Breast epithelium (tissue), 4 donors: ENCODE data around the gene FUZ. TPM values are rescaled to one million over a fixed set of nuclear protein-coding genes. Genes with fewer than 3 reads are reported as not detected.
A peak's percentile ranks its signal among the peaks of the same experiment; 100 is the strongest.

ENCODE experiments used
- DNase-seq, 2 donors: peaks; one replicate each; pipeline ENCODE4 v3.0.0-alpha.2; 2019; ENCODE audit warnings: low spot score in 2 of 2
- H3K27ac ChIP-seq, 2 donors: fragments of 200-600 bp; sonication (generic) in 1 of 2; one replicate each; pipeline ENCODE4 v1.5.1; 2016 to 2019; ENCODE audit warnings: mild to moderate bottlenecking in 1 of 2
- H3K27me3 ChIP-seq, 2 donors: fragments of 200-600 bp; sonication (generic) in 1 of 2; one replicate each; pipeline versions ENCODE4 v1.5.1 to v1.6.0; 2017 to 2019; ENCODE audit warnings: control low read depth in 1 of 2, mild to moderate bottlenecking in 1 of 2
- H3K36me3 ChIP-seq: fragments of 200-600 bp; one replicate; pipeline ENCODE4 v1.5.1; 2019
- H3K4me1 ChIP-seq, 2 donors: fragments of 200-600 bp; sonication (generic); one replicate each; pipeline ENCODE4 v1.5.1; 2016 to 2019; ENCODE audit warnings: control low read depth in 1 of 2
- H3K4me3 ChIP-seq, 3 donors: fragments of 200-600 bp; sonication (generic); 1 replicate in 2 of 3; 2 replicates in 1 of 3; pipeline ENCODE4 v1.5.1; 2016 to 2019; ENCODE audit warnings: mild to moderate bottlenecking in 3 of 3, moderate library complexity in 2 of 3
- H3K9me3 ChIP-seq, 2 donors: fragments of 200-600 bp; sonication (generic) in 1 of 2; one replicate each; pipeline ENCODE4 v1.5.1; 2016 to 2019; ENCODE audit warnings: control low read depth in 1 of 2
- CTCF ChIP-seq, 3 donors: fragments of 450-650 bp; IDR thresholded peaks; one replicate each; pipeline ENCODE4 v1.5.1; 2016 to 2017; ENCODE audit warnings: antibody characterized with exemption in 3 of 3, mild to moderate bottlenecking in 3 of 3, moderate library complexity in 3 of 3
- POLR2A ChIP-seq: fragments of 450-650 bp; IDR thresholded peaks from one replicate; pipeline ENCODE4 v1.6.1; 2016; ENCODE audit warnings: antibody characterized with exemption, mild to moderate bottlenecking, moderate library complexity
- POLR2AphosphoS5 ChIP-seq, 3 donors: sonication (generic); formaldehyde crosslinking; IDR thresholded peaks; one replicate each; pipeline ENCODE4 v1.6.1; 2017; ENCODE audit warnings: antibody characterized with exemption in 3 of 3
- intact Hi-C: fragments of 100-400 bp; cut with DNase I; formaldehyde crosslinking; loops from one replicate; pipeline ENCODE4 v1.15.1; 2023; ENCODE audit warnings: low total_unique reads
- total RNA-seq, 3 donors: library from RNA; depleted of rRNA; stranded (reverse); fragments of >200 nt; gene quantifications; one replicate each; pipeline ENCODE4 v1.1.0, GENCODE V29; 2016

Gene FUZ
- total RNA-seq, 3 donors from 2014 or later: 13.0 to 27.4 (median 18.7) TPM

DNA sequence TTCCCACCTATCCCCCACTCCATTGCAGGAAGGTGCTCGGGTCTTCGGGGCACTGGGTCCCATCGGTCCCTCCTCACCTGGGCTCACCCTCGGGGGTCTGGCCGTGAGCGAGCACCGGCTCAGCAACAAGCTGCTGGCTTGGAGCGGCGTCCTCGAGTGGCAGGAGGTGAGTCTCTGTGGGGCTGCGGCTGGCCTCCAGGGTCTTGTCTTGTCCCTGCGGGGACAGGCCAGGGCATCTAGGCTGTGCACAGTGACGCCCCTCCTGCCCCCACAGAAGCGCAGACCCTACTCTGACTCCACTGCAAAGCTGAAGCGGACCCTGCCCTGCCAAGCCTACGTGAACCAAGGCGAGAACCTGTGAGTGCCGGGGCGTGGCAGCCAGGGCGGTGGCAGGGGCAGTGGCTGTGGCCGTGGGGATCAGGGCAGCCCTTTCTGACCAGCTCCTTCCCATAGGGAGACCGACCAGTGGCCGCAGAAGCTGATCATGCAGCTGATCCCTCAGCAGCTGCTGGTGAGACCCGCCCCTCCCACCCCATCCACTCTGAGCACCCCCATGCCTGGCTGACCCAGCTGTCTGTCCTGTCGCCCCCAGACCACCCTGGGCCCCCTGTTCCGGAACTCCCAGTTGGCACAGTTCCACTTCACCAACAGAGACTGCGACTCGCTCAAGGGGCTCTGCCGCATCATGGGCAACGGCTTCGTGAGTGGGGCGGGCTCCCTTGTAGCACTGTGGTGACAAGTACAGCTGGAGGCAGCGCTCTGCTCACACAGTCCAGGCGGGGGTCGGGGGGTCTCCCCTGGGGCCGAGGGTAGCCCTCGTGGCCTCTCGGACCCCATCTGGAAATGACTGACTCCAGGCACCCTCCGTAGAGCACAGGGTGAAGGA is 41.5 kb upstream of the FUZ start:
- intact Hi-C loops: no loop called here
- peak overlapping the region; percentile 45 to 50 for H3K27ac ChIP-seq

DNA sequence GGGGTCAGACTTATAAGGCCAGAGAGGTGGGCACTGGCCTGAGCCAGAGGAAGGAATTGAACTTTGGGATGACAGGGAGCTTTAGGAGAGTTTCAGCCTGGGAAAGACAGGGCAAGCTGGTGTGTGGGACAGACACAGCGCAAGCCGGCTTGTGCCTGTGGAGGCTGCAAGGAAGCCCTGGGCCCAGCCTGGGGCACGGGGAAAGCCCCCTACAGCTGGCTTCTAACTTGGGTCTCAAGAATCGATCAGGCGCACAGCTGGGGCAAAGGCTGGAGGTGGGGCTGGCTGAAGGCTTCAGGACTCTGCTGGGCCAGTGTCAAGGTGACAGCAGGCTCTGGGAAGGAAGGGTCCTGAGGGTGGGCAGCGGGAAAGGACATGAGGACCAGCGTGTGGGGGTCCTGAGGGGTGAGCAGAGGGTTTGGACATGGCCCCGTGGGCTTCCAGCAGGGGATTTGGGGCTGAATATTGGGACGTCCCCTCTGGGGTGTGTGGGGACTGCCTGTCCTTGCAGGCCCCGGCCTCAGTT is 40.8 kb upstream of the FUZ start:
- peaks cover 0 to 9% of the 10 kb centered on the region in 2 donors for H3K4me1 ChIP-seq
- TF ChIP-seq POLR2AphosphoS5 (IDR thresholded peaks at IDR 0.05) (no peak), POLR2A (no peak)
- H3K9me3 ChIP-seq: no peaks in the 10 kb centered on the region
- no peak overlapping the region for H3K4me3 ChIP-seq
- H3K27ac ChIP-seq: peak overlapping the region; percentile 45 to 50
- peaks cover 3% of the 10 kb centered on the region for H3K36me3 ChIP-seq
- no peaks in the 10 kb centered on the region for H3K27me3 ChIP-seq
- intact Hi-C loops: no loop called here
- no peak for DNase-seq

More for the DNA sequence above, 41.5 kb upstream of the FUZ start:
- Histone ChIP-seq H3K27me3 (no peaks in the 10 kb centered on the region), H3K9me3 (no peaks in the 10 kb centered on the region), H3K4me3 (no peak overlapping the region), H3K4me1 (peaks cover 0 to 9% of the 10 kb centered on the region in 2 donors), H3K36me3 (peaks cover 3% of the 10 kb centered on the region)
- TF ChIP-seq CTCF (IDR thresholded peaks at IDR 0.05) (no peak), POLR2AphosphoS5 (IDR thresholded peaks at IDR 0.05) (no peak), POLR2A (no peak)
- no peak for DNase-seq

DNA sequence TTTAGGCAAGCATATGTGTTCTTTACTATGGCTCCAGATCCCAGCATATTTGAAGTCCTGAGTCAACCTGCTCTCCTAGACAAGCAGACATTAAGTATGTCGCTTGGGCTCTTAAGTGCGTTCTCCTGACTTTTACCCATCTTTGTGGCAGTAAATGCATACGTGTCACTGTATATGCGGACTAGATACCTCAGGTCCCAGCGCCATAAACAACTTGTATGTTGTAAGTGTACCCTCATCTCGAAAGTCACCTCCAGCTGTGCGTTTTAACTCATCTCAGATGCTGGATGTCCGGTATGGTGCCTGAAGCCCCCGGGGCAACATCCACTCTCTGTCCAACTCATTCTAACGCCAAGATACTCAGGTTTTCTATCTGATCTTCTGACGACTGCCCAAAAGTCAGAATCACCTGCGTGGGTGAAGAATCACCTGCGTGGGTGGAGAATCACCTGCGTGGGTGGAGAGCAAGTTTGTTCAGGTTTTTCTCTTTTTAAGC is 39.6 kb upstream of the FUZ start:
- Histone ChIP-seq H3K9me3 (no peaks in the 10 kb centered on the region), H3K4me3 (peak overlapping the region; percentile 71 to 93 (median 83)), H3K4me1 (peaks cover 0 to 9% of the 10 kb centered on the region in 2 donors), H3K36me3 (no peaks in the 10 kb centered on the region), H3K27ac (no peak overlapping the region), H3K27me3 (no peaks in the 10 kb centered on the region)
- DNase-seq: no peak
- intact Hi-C loops: no loop called here
- TF ChIP-seq CTCF (IDR thresholded peaks at IDR 0.05) (no peak), POLR2A (no peak), POLR2AphosphoS5 (IDR thresholded peaks at IDR 0.05) (no peak)

DNA sequence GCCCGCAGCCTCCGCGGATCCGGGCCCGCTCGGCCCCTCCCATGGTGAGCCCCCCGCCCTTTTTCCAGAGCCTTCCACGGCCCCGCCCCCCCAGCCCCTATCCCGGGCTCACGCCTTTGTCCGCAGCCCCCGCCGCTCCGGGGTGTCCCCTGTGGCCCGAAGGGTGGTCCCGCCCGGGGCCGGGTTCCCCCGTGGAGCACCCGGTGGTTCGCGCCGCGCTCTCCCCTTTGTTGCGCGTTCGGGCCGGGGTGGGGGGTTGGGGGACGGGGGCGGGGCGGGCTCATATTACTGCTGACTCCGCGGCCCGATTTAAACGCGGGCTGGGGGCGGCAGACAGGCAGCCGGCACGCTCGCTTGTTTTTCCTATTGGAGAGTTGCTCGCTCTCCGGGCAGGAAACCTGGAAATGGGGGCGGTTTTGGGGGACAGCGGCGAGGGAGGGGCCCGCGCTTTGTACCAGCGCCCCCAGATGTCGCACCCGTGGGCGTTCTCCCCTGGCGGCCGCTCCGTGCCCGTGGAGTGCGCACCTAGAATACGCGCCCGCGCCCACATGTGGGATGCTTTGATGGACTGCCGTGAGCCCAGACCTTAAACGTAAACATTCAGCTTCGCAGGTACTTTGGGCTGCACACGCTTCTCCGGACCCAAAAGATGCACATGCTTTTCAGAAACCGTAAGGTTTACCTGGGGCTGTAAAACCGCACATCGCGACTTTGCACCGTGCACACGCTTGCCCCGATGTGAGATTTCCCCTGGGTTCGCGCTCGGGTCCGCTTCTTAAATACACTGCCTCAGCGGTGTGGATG is 38.6 kb upstream of the FUZ start:
- no peak for TF ChIP-seq POLR2AphosphoS5 (IDR thresholded peaks at IDR 0.05)
- TF ChIP-seq POLR2A: no peak
- TF ChIP-seq CTCF (IDR thresholded peaks at IDR 0.05): no peak
- peak overlapping the region; percentile 98 to 100 for H3K27ac ChIP-seq
- H3K27me3 ChIP-seq: no peaks in the 10 kb centered on the region
- H3K4me3 ChIP-seq: peak overlapping the region; percentile 71 to 93 (median 83)
- intact Hi-C loops: no loop called here
- peaks cover 0 to 9% of the 10 kb centered on the region in 2 donors for H3K4me1 ChIP-seq
- no peaks in the 10 kb centered on the region for H3K36me3 ChIP-seq
- H3K9me3 ChIP-seq: no peaks in the 10 kb centered on the region
- no peak for DNase-seq

DNA sequence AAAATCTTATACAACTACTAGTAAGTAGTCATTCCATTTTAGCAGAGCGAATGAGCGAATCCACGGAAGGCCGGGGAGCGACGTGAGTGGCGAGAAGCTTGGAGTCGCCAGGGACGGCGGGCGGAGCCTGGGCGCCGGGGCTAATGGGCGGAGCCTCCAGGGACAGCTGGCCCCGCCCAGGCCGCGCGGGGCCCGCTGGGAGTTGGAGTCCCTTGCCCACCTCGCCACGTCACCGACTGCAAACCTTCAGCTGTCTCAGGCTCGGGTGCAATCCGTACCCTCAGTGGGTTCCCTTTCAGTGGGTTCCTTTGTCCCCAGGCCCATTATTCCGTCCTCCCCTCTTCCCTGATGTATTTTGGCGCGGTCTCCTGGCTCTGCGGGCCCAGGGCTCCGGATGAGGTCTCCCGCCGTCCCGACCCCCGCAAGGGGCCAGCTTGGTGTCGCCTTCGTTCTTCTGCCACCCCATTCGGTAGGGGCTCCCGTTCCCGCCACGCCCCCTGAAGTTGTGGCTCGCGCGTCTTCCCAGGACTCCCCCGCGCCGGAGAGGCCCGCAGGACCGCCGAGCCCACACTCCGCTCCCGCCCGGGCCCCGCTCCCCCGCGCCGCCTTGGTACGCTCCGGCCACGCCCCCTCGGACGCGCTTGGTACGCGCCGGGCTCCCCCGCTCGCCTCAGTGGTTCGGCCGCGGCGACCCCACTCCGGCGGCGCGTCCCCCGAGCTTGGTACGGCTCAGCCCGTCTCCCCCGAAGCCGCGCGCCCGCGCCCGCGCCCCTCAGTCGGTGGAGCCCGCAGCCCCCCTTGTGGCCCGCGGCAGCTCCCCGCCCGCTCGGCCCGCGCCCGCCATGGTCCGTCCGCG is 37.6 kb upstream of the FUZ start, which contains the start of gene PTOV1:
PTOV1 (plus strand) TSS at position 673 of the 856 bp plus-strand sequence.
- no peak for TF ChIP-seq CTCF (IDR thresholded peaks at IDR 0.05)
- TF ChIP-seq POLR2AphosphoS5 (IDR thresholded peaks at IDR 0.05): peak; percentile 83 to 97 (median 95)
- peak; percentile 71 for TF ChIP-seq POLR2A
- peak within 1 kb of the TSS; percentile 98 to 100 for H3K27ac ChIP-seq

More for the DNA sequence above, 37.6 kb upstream of the FUZ start, which contains the start of gene PTOV1:
- DNase-seq: peak; percentile 90 to 92
- Histone ChIP-seq H3K4me3 (peak within 1 kb of the TSS; percentile 71 to 93 (median 83)), H3K4me1 (peaks cover 0 to 9% of the 10 kb centered on the region in 2 donors), H3K9me3 (no peaks in the 10 kb centered on the region), H3K27me3 (no peaks in the 10 kb centered on the region), H3K36me3 (no peaks in the 10 kb centered on the region)
- intact Hi-C loops: no loop called here
